IPS DF 4.7 (cell line): ENCODE results near the gene ACTN1.

Source experiments
- DNase-seq: peaks from one replicate; pipeline ENCODE4 v3.0.0-alpha.2; 2013; ENCODE audit warnings: low spot score; ENCODE audit errors: extremely low read depth

Gene ACTN1

GRCh38 chr14:68836082-68836481, 143.0 kb downstream of the ACTN1 start:
- no peak for DNase-seq

- no peak for DNase-seq
Measured at GRCh38 chr14:68834816-68835215, 144.3 kb downstream of the ACTN1 start.

GRCh38 chr14:68828698-68829097, 150.4 kb downstream of the ACTN1 start:
- DNase-seq, result no peak

- no peak for DNase-seq
Measured at GRCh38 chr14:68825729-68826128, 153.4 kb downstream of the ACTN1 start.

GRCh38 chr14:68824517-68825347, 154.4 kb downstream of the ACTN1 start:
- DNase-seq, result peak; percentile 83

- DNase-seq, result no peak
Measured at GRCh38 chr14:68824207-68824516, 154.9 kb downstream of the ACTN1 start.
